Measurements from ENCODE around the gene SPATS2L.

SPATS2L gene

DNA sequence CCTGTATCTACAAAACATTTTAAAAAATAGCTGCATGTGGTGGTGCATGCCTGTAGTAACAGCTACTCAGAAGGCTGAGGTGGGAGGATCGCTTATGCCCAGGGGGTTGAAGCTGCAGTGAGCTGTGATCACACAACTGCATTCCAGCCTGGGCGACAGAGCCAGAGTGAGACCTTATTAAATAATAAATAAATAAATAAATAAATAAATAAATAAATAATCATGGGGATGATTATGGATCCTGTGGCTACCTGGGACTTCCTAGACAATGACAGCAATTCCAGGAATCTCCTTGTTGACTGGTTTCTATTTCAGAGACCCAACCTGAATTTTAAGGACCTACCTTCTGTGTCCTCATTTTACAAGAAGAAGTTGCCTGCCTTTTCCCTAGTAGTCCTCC, 111.9 kb downstream of the SPATS2L start:
- DNase-seq, result no peak

DNA sequence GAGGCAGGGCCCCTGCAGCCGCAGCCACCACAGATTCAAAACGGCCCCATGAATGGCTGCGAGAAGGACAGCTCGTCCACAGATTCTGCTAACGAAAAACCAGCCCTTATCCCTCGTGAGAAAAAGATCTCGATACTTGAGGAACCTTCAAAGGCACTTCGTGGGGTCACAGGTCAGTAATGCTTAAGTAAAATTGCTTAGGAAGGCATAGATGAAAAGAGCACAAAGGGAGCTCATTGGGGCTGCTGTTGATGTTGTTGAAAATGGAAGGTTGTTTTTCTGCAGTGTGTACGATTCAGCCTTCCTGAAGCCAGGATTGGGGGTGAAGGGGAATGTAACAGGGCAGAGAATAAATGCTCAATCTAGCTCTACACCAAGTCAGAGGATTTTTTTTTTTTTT, 112.8 kb downstream of the SPATS2L start:
- no peak for DNase-seq

DNA sequence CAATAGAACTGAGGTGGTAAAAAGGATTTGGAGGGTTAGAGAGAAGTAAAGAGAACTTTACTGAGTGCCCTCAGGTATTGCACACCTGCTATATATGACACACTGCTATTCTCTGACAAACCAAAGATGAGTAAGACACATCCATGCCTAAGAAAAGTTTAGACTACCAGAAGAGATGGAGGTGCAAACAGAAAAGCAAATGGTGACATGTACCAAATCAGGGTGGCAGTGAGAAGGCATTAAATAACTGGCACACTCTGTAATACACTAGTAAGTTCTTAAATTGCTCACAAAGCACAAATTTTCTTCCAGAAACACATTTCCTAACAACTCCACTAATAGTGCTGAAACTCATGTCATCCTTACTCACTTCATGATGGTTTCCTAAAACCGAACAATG, 114.8 kb downstream of the SPATS2L start:
- no peak for DNase-seq

DNA sequence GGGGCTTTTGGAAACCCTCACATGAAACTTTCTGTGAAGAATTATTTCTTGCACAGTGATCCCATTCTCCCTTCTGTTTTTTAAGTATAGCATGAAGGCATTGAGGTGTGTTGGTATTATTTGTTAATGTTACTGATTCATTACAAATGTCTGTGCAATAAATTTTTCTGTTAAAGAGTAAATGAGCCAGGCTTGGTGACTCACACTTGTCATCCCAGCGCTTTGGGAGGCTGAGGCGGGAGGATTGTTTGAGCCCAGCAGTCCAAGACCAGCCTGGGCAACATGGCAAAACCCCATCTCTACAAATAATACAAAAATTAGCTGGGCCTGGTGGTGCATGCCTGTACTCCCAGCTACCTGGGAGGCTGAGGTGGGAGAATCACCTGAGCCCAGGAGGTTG, 115.6 kb downstream of the SPATS2L start:
- DNase-seq, result no peak

DNA sequence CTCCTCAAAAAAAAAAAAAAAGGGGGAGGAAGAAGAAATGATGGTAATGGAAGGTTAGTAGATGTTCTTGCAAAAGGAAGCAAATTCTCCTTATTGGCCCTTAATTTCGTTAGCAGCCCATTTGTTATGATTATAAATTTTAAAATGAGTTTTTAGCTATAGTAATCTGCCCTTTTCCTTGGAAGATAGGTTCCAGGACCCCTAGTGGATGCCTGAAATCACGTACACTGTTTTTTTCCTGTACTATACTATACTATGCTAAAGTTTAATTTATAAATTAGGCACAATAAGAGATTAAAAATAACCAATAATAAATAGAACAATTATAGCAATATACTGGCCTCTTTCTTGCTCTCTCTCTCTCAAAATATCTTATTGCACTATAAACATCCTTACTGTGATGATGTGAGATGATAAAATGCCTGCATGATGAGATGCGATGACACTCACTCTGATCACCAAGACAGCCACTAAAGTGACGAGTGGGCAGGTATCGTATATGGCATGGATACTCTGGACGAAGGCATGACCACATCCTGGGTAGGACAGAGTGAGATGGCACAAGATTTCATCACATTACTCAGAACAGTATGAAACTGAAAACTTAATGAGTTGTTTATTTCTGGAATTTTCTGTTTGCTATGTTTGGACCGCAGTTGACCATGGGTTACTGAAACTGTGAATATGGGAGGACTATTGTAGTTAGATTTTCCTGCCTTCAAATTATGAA, 116.2 kb downstream of the SPATS2L start:
- no peak for DNase-seq

DNA sequence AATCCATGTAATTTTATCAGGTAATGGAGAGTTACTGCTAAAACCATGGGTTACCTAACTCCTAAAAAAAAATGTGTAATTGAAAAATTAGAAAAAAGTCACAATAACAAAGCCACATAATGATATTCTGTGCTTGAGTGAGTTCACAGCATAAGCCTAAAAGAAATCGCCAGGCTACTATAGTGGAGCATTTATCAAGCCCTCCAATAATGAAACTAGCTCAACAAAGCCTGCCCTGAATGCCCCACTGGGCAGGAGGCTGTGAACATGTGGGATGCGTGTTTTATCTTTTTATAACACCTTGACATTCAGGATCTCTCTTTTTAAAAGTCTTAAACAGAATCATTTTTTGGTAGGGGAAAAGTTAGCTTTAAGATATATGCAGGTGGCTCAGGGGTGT, 117.0 kb downstream of the SPATS2L start:
- no peak for DNase-seq

DNA sequence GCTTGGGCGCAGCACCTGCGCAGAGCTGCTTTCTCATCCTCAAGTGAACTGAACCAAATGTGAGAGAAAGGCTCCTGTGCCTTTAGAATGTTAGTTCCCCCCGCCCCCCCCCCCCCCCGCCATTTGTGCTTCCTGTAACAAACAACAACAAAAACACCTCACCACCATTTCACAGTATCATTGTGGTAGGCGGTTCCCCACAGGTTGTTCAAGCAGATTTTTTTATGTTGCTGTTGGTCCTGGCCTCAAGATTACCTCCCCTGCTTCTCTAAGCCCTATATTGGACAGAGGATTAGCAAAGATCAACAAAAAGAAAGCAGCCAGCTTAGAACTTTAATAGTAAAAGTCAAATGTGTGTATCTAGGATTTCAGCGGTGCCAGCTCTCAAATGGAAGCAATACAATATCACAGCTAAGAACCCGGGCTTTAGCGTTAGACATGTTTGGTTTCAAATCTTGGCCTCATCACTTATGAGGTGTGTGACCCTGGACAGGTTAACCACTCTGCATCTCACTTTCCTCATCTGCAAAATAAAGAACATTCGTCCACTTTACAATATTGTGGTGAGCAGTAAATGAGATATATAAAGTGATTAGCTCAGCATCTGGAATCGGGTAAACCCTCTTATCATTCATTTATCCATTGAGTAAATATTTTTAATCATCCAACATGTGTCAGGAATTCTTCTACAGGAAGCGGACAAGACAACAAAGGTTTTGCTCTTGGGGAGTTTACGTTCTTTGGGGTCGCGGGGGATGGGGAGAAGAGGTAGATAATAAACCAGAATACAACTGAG, 118.7 kb downstream of the SPATS2L start:
- DNase-seq, result no peak

DNA sequence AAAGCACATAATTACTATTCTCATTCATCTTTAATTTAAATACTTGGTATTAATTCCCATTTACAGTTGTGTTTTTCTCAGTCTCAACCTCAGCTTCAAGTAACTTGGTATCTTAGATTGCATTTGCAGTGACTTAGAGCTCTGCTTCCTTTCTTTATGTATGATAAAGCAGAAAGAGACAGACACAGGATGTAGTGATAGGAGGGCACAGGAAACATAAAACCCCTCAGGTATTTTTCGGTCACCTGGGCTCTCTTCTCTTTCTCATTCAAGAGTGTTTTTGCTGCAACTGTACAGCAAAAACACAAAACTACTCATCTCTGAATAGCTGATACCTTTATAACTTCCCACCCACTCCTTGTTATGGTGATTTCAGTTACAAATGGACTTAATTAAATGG, 120.3 kb downstream of the SPATS2L start:
- DNase-seq, result no peak

DNA sequence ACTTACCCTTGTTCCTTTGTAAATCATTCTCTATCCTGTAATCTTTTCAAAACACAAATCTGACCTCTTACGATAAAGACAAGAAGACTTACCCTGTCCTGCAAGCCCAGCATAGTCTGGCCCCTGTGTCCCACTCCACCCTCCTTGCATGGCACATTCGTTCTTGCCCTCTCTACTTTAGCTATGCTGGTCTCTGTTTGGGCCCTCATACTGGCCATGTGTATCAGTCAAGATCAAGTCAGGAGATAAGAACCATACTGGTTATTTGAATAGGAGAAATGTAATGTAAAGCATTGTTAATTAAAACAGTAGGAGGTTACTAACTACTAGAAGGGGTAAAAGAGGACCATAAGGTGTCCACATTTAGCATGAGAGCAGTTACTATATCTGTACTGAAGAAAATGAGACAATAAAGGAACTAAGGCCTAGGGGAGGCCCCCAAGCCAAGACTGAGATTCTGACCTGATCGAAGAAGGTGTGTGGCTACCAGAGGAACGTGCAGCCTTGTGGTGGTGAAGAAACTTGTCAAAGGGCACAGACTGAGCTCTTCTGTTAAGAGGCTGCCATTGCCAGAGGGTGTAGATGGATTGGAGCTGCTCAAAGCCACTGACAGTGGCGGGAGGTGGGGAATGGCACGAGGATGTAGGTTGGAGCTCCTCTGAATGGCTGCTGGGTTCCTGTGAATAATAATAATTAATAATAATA, 122.6 kb downstream of the SPATS2L start:
- DNase-seq, result no peak

DNA sequence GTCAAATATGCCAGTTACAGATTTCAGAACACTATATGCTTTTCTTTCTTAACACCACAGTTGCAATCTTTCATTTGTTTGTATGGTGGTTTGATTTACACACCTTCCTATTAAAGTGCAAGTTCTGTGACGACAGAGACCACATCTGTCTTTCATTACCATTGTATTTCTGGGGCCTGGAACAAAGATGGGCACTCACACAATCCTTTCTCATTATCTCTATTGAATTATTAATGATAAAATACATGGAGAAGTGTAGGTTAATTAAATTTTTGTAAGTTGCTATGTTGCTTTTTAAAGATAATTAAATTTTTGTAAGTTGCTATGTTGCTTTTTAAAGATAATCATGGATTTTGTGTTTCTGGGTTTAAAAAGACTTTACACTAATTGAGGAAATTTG, 123.5 kb downstream of the SPATS2L start:
- DNase-seq, result no peak

DNA sequence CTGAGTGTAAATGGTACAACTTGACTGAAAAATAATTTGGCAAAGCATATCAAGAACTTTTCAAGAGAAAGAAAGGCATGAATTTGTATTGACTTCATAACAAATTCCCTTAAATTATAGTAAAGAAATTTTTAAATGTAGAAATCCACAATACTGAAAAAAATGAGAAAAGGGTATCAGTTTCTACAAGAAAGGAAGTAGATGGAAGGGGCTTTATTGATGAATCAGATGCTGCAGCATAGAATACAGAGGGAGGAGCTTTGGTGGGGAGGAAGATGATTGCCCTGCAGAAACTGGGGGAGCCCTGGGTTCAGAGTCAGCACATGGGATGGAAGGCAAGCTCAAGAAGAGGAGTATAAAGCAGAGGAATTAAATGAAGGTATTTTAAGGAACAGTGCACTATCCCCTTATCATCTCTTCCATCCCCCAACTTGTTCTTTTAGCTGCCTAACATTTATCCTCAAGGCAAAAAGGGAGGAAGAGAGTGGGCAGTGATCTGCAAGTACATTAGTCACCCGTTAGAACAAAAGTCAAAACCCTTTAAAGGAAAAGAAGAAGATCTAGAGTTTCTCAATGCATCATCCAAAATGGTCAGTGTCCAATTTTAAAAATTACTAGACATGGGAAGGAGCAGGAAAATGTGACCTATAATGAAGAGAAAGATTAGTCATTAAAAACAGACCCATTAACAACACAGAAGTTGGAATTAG, 125.7 kb downstream of the SPATS2L start:
- DNase-seq, result no peak

DNA sequence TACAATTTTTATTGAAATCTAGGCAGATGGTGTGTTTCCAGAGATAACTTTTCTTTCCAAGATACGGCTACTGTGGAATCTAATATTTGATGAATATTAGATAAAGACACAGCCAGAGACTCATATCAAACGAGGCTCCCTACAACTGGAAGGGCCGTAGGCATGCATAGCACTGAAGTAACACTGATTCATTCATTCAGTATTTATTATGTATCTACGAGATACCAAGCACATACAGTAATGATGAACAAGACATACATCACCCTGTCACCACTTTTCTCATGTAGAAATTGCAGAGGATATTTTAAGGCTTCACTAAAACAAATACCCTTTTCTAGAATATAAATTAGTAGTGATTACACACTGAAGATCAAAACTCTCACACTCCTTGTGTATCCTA, 128.9 kb downstream of the SPATS2L start:
- DNase-seq, result no peak

DNA sequence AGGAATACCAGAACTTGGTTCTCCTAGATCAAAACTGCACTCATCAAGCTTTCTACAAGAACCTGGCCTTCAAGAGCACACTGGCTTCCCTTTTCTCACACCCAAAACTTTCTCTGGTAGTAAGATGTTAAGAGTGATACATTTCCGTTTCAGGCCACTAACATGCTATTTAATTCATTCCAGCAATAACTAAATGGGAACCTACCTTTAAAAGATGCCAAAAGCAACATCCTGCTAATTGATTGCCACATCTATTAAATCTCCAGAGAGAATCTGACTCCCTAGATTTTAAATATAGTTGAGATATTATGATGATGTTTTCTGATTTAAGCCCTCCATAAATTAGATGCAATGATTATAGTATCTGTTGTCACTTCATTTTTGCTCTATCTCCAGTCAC, 131.8 kb downstream of the SPATS2L start:
- DNase-seq, result no peak

DNA sequence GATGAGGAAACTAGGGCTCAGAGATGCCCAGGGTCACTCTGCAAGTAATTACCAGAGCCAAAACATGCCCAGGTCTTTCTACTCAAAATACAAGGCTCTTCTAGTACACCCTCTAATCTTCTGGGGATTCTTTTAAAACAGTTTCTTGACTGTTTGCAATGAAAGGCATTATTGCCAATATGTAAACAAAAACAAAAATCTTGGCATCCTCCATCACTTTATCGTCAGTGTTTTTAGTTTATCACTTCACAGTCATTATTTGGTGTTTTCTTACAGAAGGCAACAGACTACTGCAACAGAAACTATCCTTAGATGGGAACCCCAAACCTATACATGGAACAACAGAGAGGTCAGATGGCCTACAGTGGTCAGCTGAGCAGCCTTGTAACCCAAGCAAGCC, 132.4 kb downstream of the SPATS2L start:
- no peak for DNase-seq

DNA sequence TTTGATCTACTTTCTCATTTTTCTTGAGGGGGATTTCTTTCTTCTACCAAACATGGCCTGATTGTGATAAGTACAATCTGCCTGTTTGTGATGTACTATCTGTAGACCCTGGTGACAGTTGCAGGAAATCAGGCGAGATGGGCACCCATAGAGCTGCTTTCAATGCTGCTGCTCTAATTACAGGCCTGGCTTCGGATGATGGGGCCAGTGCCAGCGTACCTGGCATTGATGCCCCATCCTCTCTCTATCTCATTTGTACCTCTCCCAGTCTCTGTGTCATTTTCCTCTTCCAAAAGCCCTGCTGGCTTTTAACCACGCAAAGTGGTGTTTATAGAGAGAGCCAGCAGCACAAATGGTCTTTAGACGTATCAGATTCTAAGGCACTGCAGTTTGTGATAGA, 133.5 kb downstream of the SPATS2L start:
- DNase-seq, result no peak

DNA sequence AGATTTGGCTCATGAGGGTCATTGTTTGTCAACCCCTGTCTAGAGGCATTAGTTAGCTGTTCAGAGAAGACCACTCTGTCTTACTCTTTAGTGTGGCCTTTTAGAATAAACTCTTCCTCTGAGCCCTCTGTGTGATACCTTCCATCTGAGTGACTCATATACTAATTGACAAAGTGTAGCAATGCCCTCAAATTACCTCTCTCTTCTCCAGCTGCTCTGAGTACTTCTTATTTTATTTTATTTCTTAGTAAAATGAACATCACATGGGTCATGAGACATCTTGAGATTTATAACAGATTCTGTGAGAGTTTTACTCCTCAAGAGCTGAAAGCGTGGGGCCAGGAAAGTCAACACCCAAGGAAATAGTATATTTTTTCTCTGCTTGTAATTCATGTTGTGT, 136.0 kb downstream of the SPATS2L start:
- DNase-seq, result no peak

DNA sequence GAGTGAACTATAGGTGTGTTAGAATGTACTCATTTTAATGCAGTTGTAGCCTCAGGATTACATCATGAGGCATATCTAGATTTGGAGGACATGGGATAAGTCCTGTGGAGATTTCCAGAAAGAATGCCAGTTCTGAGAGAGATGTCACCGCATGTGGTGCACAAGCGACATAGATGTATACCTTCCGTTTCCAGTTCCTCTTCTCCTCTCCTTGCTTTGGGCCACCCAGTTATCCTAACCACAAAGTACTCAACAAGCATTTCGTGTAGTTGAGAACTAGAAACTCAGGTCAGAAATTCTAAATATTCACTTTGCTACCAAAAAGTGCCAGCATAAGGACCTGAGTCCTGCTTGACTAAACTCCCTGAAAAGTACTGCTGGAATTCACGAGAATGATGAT, 136.9 kb downstream of the SPATS2L start:
- no peak for DNase-seq

DNA sequence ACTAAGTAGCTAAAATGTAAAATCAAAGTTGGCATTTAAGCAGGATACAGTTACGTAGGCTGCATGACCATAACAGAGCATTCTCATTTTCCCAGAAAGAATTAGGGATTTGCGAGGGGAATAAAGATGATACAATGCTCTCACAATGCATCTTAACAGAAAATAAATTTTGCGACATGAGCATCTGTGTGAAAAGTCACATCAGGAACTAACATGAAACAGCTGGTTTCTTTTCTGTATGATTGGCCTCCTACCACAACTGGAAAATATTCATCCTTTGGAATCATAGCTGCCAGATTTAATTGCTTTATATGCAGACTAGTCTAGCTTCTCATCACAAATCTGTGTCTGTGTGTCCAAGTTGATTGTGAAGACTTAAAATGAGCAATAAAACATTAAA, 137.4 kb downstream of the SPATS2L start:
- DNase-seq, result no peak

DNA sequence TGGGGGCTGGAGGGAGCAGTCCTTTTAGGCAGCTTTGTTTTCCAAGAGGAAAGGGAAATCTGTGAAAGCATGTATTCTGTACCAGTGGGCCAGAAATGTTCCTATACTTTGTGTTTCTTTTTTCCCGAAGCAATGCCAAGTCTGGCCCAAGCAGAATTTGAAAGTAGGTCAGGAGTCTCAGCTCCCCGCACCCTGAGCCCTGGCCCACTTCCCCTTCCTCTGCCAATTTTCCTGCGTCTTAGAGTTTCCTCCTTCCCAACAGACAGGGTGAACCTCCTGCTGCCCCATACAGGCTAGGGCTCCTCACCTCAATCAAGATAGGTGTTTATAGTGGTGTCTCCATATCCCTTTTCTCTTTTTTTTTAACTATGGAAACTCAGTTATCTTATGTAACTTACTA, 138.0 kb downstream of the SPATS2L start:
- no peak for DNase-seq

DNA sequence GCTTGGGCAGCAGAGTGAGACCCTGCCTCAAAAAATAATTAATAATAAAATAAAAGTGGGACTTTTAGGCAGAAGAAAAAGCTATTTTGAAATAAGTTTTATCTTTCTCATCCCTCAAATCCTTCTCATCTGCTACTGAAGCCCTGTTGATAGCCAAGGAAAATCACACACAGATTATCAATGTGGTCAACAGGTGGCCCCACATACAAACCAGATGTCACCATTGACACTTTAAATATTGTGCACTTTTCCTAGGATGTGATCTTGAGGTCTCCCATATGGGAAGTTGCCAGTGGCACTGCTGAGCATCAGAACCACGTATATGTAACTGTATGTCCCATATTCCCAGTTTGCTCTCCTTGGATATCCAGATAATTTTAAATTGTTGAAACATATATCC, 138.8 kb downstream of the SPATS2L start:
- DNase-seq, result no peak

DNA sequence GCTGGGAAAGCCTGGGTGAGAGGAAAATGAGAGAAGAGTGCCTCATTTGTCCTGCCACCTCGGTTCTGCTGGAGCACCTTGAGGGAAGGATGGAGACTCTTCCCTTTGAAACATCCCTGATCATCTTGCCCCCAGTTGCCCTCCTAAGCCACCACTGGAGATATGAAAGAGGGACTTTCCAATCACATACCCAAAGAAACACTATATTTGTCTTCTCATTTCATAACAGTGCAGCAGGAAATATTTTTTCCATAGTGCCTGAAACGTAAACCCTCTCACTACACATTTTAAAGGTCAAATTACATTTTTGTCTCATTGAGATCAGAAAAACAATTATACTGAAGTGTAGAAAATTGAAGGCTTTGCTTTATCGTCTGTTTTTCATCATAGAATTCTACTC, 140.1 kb downstream of the SPATS2L start:
- DNase-seq, result no peak

DNA sequence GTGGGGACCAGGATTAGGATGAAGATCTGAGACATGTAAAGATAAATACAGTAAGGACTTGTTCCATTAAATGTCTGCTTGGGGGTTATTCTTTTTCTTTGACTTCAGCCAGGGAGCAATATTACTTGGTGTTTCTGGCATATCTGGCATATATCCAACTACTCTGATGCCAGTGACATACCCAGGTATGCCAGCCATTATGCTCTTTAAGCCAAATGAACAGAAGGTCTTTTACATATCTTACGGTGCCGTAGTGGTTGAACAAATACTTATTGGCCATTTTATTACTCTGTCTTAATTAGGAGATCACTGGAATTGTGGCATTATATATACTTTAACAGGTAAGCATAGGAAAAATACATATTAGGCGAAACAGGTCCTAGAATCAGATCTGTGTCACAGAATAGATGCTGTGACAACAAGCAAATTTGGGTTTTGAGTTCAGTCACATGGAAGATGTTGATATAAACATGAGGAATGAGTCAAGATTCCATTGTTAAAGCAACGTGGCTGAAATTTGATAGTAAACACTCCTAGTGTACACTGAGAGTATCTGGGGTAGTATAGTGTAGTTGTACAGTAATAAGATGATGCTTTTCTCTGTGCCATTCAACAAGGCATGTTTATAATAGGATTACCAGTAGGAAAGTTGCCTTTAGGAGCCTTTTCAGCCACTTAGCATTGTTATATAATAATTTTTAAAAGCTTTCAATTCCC, 140.8 kb downstream of the SPATS2L start:
- no peak for DNase-seq

DNA sequence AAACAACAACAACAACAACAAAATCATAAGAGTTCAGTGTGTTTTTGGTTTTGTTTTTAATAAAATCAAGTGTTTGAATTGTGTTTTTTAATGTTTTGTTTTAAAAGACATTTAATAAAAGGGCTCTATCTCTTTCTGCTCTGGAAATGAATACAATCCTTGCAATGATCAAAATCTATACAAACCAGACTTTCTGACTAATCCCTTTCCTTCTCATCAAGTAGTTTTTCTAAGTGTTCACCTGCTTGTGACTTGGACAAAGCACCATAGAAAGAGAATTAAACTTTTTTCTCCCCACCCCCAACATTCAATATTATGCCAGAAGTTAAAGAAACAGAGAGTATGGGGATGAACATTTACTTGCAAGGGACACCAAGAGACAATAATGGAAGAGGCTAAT, 142.0 kb downstream of the SPATS2L start:
- DNase-seq, result no peak
